Body of pancreas (tissue), 4 donors: ENCODE results near the gene NT5DC3.

Experiments
- CTCF ChIP-seq, 7 experiments: fragments of 450-650 bp in 4 of 7; fragments of 200-600 bp in 3 of 7; sonication (generic) in 3 of 7; IDR thresholded peaks; one replicate each; pipeline ENCODE4 v1.5.1; 2016 to 2019; ENCODE audit warnings: antibody characterized with exemption in 7 of 7
- POLR2A ChIP-seq, 3 donors: fragments of 450-650 bp; IDR thresholded peaks; one replicate each; pipeline ENCODE4 v1.6.1; 2016; ENCODE audit warnings: antibody characterized with exemption in 3 of 3, mild to moderate bottlenecking in 2 of 3

- TF ChIP-seq POLR2A (IDR thresholded peaks at IDR 0.05), result no peak
- TF ChIP-seq CTCF (IDR thresholded peaks at IDR 0.05), result no peak
Measured at GRCh38 chr12:103737881-103738280, 103.2 kb downstream of the NT5DC3 start.
